Activated CD4-positive, alpha-beta memory T cell treated with anti-CD3 and anti-CD28 coated beads for 36 hours (primary cell): ENCODE measurements around the gene RGS3. TPM values are rescaled to one million over a fixed set of nuclear protein-coding genes. Genes with fewer than 3 reads are reported as not detected.
"Not testable (repeated sequence)": the region's sequence is repeated elsewhere in the genome, so short reads cannot be mapped to it uniquely, and the experiment has no call there.

Source experiments
- CTCF ChIA-PET: fragments of 350-600 bp; sonication (Branson Sonifier 250); formaldehyde crosslinking; loops from one replicate; lab custom pipeline; 2021; ENCODE audit warnings: antibody characterized with exemption, inconsistent platforms; lab: Charles Lee
- POLR2A ChIA-PET: fragments of 350-600 bp; sonication (Branson Sonifier 250); formaldehyde crosslinking; loops from one replicate; lab custom pipeline; 2021; ENCODE audit warnings: antibody characterized with exemption; lab: Charles Lee
- DNase-seq: peaks from one replicate; pipeline ENCODE4 v3.0.0-alpha.2; 2020
- H3K27ac Mint-ChIP-seq: one replicate; pipeline ENCODE4 v1.8.0; 2021; ENCODE audit warnings: mixed read lengths
- H3K27me3 Mint-ChIP-seq: one replicate; pipeline ENCODE4 v1.8.0; 2021; ENCODE audit warnings: mixed read lengths
- H3K36me3 Mint-ChIP-seq: one replicate; pipeline ENCODE4 v1.8.0; 2021; ENCODE audit warnings: mixed read lengths
- H3K4me1 Mint-ChIP-seq: one replicate; pipeline ENCODE4 v1.8.0; 2021; ENCODE audit warnings: low read depth, mixed read lengths
- H3K4me3 Mint-ChIP-seq: one replicate; pipeline ENCODE4 v1.8.0; 2021; ENCODE audit warnings: mild to moderate bottlenecking, mixed read lengths
- H3K9me3 Mint-ChIP-seq: one replicate; pipeline ENCODE4 v1.8.0; 2021; ENCODE audit warnings: mixed read lengths
- intact Hi-C: fragments of 100-400 bp; cut with micrococcal nuclease; formaldehyde crosslinking; loops from one replicate; pipeline ENCODE4 v1.15.1; 2023
- total RNA-seq, 2 experiments: library from RNA; stranded (reverse); gene quantifications; one replicate each; pipeline ENCODE4 v1.2.3, GENCODE V29; 2021

Gene RGS3
- total RNA-seq, result 10 to 100 TPM; 54.4 to 57.7 TPM

GRCh38 chr9:113463418-113464285, at the start of gene RGS3:
TSS of gene RGS3 (plus strand) at chr9:113463727. CDS start at chr9:113463803, 76 bp downstream.
- ChIA-PET CTCF (interaction anchor here (1.7 kb wide), 1 partner anchor 191 kb away, joined by 5 read pairs; no protein-coding TSS in a partner anchor), POLR2A (no interaction called here)
- H3K27ac Mint-ChIP-seq, result no peak within 1 kb of the TSS
- no peak for DNase-seq
- intact Hi-C loops, result no loop called here
- H3K36me3 Mint-ChIP-seq, result no peaks in the 10 kb centered on the region
- peaks cover 4% of the 10 kb centered on the region for H3K9me3 Mint-ChIP-seq
- no peaks in the 10 kb centered on the region for H3K27me3 Mint-ChIP-seq
- no peak within 1 kb of the TSS for H3K4me3 Mint-ChIP-seq
- H3K4me1 Mint-ChIP-seq, result no peaks in the 10 kb centered on the region

- no peak for DNase-seq
- H3K4me3 Mint-ChIP-seq, result no peak overlapping the region
- H3K4me1 Mint-ChIP-seq, result peaks cover 7% of the 10 kb centered on the region
- CTCF ChIA-PET, result interaction anchor here (1.3 kb wide), 1 partner anchor 239 kb away, joined by 4 read pairs; no protein-coding TSS in a partner anchor
- no peaks in the 10 kb centered on the region for H3K27me3 Mint-ChIP-seq
- intact Hi-C loops, result no loop called here
- POLR2A ChIA-PET, result no interaction called here
- no peak overlapping the region for H3K27ac Mint-ChIP-seq
- H3K9me3 Mint-ChIP-seq, result no peaks in the 10 kb centered on the region
- H3K36me3 Mint-ChIP-seq, result no peaks in the 10 kb centered on the region
Observed at GRCh38 chr9:113416149-113416721, 47.3 kb upstream of the RGS3 start.

GRCh38 chr9:113417370-113417769, 46.2 kb upstream of the RGS3 start:
- no peaks in the 10 kb centered on the region for H3K27me3 Mint-ChIP-seq
- H3K9me3 Mint-ChIP-seq, result no peaks in the 10 kb centered on the region
- no peaks in the 10 kb centered on the region for H3K36me3 Mint-ChIP-seq
- ChIA-PET CTCF (interaction anchor here (1.3 kb wide), 1 partner anchor 238 kb away, joined by 4 read pairs; no protein-coding TSS in a partner anchor), POLR2A (no interaction called here)
- no peak for DNase-seq
- no peak overlapping the region for H3K27ac Mint-ChIP-seq
- intact Hi-C loops, result no loop called here
- H3K4me1 Mint-ChIP-seq, result no peaks in the 10 kb centered on the region
- no peak overlapping the region for H3K4me3 Mint-ChIP-seq

- Mint-ChIP-seq H3K27me3 (peaks cover 6% of the 10 kb centered on the region), H3K27ac (no peak overlapping the region), H3K9me3 (no peaks in the 10 kb centered on the region), H3K36me3 (no peaks in the 10 kb centered on the region), H3K4me3 (no peak overlapping the region), H3K4me1 (no peaks in the 10 kb centered on the region)
- DNase-seq, result no peak
- CTCF ChIA-PET, result interaction anchor here (1.0 to 2.2 kb wide), 3 partner anchors 90 to 236 kb away, joined by 3 to 12 read pairs (median 4); no protein-coding TSS in a partner anchor
- POLR2A ChIA-PET, result no interaction called here
- intact Hi-C loops, result no loop called here
Observed at GRCh38 chr9:113421726-113422125, 41.8 kb upstream of the RGS3 start.

GRCh38 chr9:113425072-113425471, 38.5 kb upstream of the RGS3 start:
- Mint-ChIP-seq H3K4me3 (no peak overlapping the region), H3K4me1 (no peaks in the 10 kb centered on the region), H3K27me3 (peaks cover 6% of the 10 kb centered on the region), H3K9me3 (no peaks in the 10 kb centered on the region), H3K27ac (no peak overlapping the region), H3K36me3 (no peaks in the 10 kb centered on the region)
- no peak for DNase-seq
- CTCF ChIA-PET, result interaction anchor here (0.9 to 1.3 kb wide), 2 partner anchors 12 to 22 kb away, joined by 3 read pairs; no protein-coding TSS in a partner anchor
- POLR2A ChIA-PET, result no interaction called here
- intact Hi-C loops, result no loop called here

GRCh38 chr9:113426701-113427100, 36.8 kb upstream of the RGS3 start:
- H3K27ac Mint-ChIP-seq, result no peak overlapping the region
- H3K9me3 Mint-ChIP-seq, result no peaks in the 10 kb centered on the region
- ChIA-PET POLR2A (interaction anchor here (0.6 to 1.1 kb wide), 2 partner anchors 63 to 157 kb away, joined by 3 read pairs; no protein-coding TSS in a partner anchor), CTCF (no interaction called here)
- H3K27me3 Mint-ChIP-seq, result peaks cover 6% of the 10 kb centered on the region
- H3K36me3 Mint-ChIP-seq, result no peaks in the 10 kb centered on the region
- no peaks in the 10 kb centered on the region for H3K4me1 Mint-ChIP-seq
- DNase-seq, result no peak
- H3K4me3 Mint-ChIP-seq, result no peak overlapping the region
- intact Hi-C loops, result no loop called here

- H3K9me3 Mint-ChIP-seq, result no peaks in the 10 kb centered on the region
- no peaks in the 10 kb centered on the region for H3K4me1 Mint-ChIP-seq
- H3K36me3 Mint-ChIP-seq, result no peaks in the 10 kb centered on the region
- ChIA-PET CTCF (no interaction called here), POLR2A (no interaction called here)
- intact Hi-C loops, result no loop called here
- no peak overlapping the region for H3K27ac Mint-ChIP-seq
- H3K4me3 Mint-ChIP-seq, result no peak overlapping the region
- H3K27me3 Mint-ChIP-seq, result peaks cover 6% of the 10 kb centered on the region
- no peak for DNase-seq
Observed at GRCh38 chr9:113427629-113428028, 35.9 kb upstream of the RGS3 start.

- H3K27ac Mint-ChIP-seq, result no peak overlapping the region
- intact Hi-C loops, result no loop called here
- CTCF ChIA-PET, result no interaction called here
Observed at GRCh38 chr9:113428062-113428615, 35.4 kb upstream of the RGS3 start.

GRCh38 chr9:113431191-113431590, 32.3 kb upstream of the RGS3 start:
- H3K4me1 Mint-ChIP-seq, result no peaks in the 10 kb centered on the region
- no peaks in the 10 kb centered on the region for H3K9me3 Mint-ChIP-seq
- H3K27ac Mint-ChIP-seq, result no peak overlapping the region
- ChIA-PET POLR2A (no interaction called here), CTCF (interaction anchor here (1.0 to 1.2 kb wide), 2 partner anchors 15 to 225 kb away, joined by 5 to 6 read pairs; no protein-coding TSS in a partner anchor)
- H3K36me3 Mint-ChIP-seq, result no peaks in the 10 kb centered on the region
- no peak overlapping the region for H3K4me3 Mint-ChIP-seq
- DNase-seq, result no peak
- no peaks in the 10 kb centered on the region for H3K27me3 Mint-ChIP-seq
- intact Hi-C loops, result no loop called here

More at GRCh38 chr9:113428062-113428615, 35.4 kb upstream of the RGS3 start:
- H3K36me3 Mint-ChIP-seq, result no peaks in the 10 kb centered on the region
- H3K4me1 Mint-ChIP-seq, result no peaks in the 10 kb centered on the region
- H3K9me3 Mint-ChIP-seq, result no peaks in the 10 kb centered on the region
- H3K4me3 Mint-ChIP-seq, result no peak overlapping the region
- peaks cover 6% of the 10 kb centered on the region for H3K27me3 Mint-ChIP-seq
- POLR2A ChIA-PET, result no interaction called here
- DNase-seq, result no peak

- DNase-seq, result no peak
- no peak overlapping the region for H3K27ac Mint-ChIP-seq
- CTCF ChIA-PET, result no interaction called here
Observed at GRCh38 chr9:113436728-113437515, 26.6 kb upstream of the RGS3 start.

GRCh38 chr9:113437716-113438115, 25.8 kb upstream of the RGS3 start:
- H3K4me3 Mint-ChIP-seq, H3K27ac Mint-ChIP-seq, H3K4me1 Mint-ChIP-seq, H3K9me3 Mint-ChIP-seq, H3K36me3 Mint-ChIP-seq, H3K27me3 Mint-ChIP-seq, DNase-seq, CTCF ChIA-PET, intact Hi-C loops, POLR2A ChIA-PET: not testable (repeated sequence)

More at GRCh38 chr9:113436728-113437515, 26.6 kb upstream of the RGS3 start:
- no peak overlapping the region for H3K4me3 Mint-ChIP-seq
- intact Hi-C loops, result no loop called here
- H3K36me3 Mint-ChIP-seq, result no peaks in the 10 kb centered on the region
- no peaks in the 10 kb centered on the region for H3K27me3 Mint-ChIP-seq
- no peaks in the 10 kb centered on the region for H3K9me3 Mint-ChIP-seq
- H3K4me1 Mint-ChIP-seq, result no peaks in the 10 kb centered on the region
- POLR2A ChIA-PET, result no interaction called here
